ENCODE measurements around the gene CHN2. TPM values are rescaled to one million over a fixed set of nuclear protein-coding genes. Genes with fewer than 3 reads are reported as not detected.

The CHN2 gene
- total and polyA plus RNA-seq, 8 donors = 8.2 to 32.9 (median 24.0) TPM

- Histone ChIP-seq H3K27me3 (no peaks in the 10 kb centered on the region), H3K4me1 (peaks cover 50 to 54% (median 53%) of the 10 kb centered on the region in 3 donors), H3K9me3 (no peaks in the 10 kb centered on the region), H3K36me3 (no peaks in the 10 kb centered on the region), H3K4me3 (no peak overlapping the region), H3K27ac (peak overlapping the region in 1 of 4 donors; percentile 66)
- DNase-seq = no peak
- TF ChIP-seq CTCF (IDR thresholded peaks at IDR 0.05) = no peak
- 50 to 51% methylated on average over 2 of the region's 2 CpGs for WGBS, 2 donors
- FAIRE-seq = no peak
- intact Hi-C loops (cut with DNase I) = no loop called here
- peak in 1 of 4 donors; percentile 1 for ATAC-seq
Observed at GRCh38 chr7:29276199-29276598, 81.6 kb downstream of the CHN2 start.

GRCh38 chr7:29276806-29277205, 82.2 kb downstream of the CHN2 start:
- H3K27me3 ChIP-seq = no peaks in the 10 kb centered on the region
- peak overlapping the region; percentile 52 to 76 (median 60) for H3K27ac ChIP-seq
- TF ChIP-seq CTCF (IDR thresholded peaks at IDR 0.05) = no peak

GRCh38 chr7:29277436-29278215, 83.1 kb downstream of the CHN2 start:
- H3K27me3 ChIP-seq = no peaks in the 10 kb centered on the region
- H3K27ac ChIP-seq = peak overlapping the region; percentile 52 to 76 (median 60)
- no peak for TF ChIP-seq CTCF (IDR thresholded peaks at IDR 0.05)
- H3K36me3 ChIP-seq = no peaks in the 10 kb centered on the region
- WGBS, 2 donors = 39 to 46% methylated on average over 6 of the region's 6 CpGs
- DNase-seq (peak in 4 of 6 donors; percentile 70 to 87 (median 80)), FAIRE-seq (no peak), ATAC-seq (peak; percentile 74 to 83 (median 82))
- H3K4me1 ChIP-seq = peaks cover 52 to 58% (median 53%) of the 10 kb centered on the region in 3 donors
- H3K4me3 ChIP-seq = no peak overlapping the region
- intact Hi-C loops (cut with DNase I) = no loop called here
- H3K9me3 ChIP-seq = no peaks in the 10 kb centered on the region

More at GRCh38 chr7:29276806-29277205, 82.2 kb downstream of the CHN2 start:
- no peak overlapping the region for H3K4me3 ChIP-seq
- ATAC-seq = no peak
- no peaks in the 10 kb centered on the region for H3K36me3 ChIP-seq
- H3K4me1 ChIP-seq = peaks cover 47 to 50% (median 47%) of the 10 kb centered on the region in 3 donors
- DNase-seq = no peak
- no peaks in the 10 kb centered on the region for H3K9me3 ChIP-seq
- intact Hi-C loops (cut with DNase I) = no loop called here
- FAIRE-seq = no peak
- 77 to 85% methylated on average over 4 of the region's 4 CpGs for WGBS, 2 donors

GRCh38 chr7:29278337-29279069, 83.9 kb downstream of the CHN2 start:
- Histone ChIP-seq H3K9me3 (no peaks in the 10 kb centered on the region), H3K27me3 (no peaks in the 10 kb centered on the region), H3K4me3 (no peak overlapping the region), H3K27ac (peak overlapping the region; percentile 52 to 76 (median 60)), H3K4me1 (peaks cover 58 to 59% (median 58%) of the 10 kb centered on the region in 3 donors), H3K36me3 (no peaks in the 10 kb centered on the region)
- 50 to 52% methylated on average over 9 of the region's 9 CpGs for WGBS, 2 donors
- no peak for FAIRE-seq
- intact Hi-C loops (cut with DNase I) = no loop called here
- ATAC-seq = peak in 3 of 4 donors; percentile 1 to 28 (median 7)
- peak in 2 of 6 donors; percentile 57 to 72 for DNase-seq
- no peak for TF ChIP-seq CTCF (IDR thresholded peaks at IDR 0.05)
